Suppressor macrophage (primary cell): ENCODE results near the gene RNF152.
A peak's percentile ranks its signal among the peaks of the same experiment; 100 is the strongest.

ENCODE experiments used
- DNase-seq, 4 experiments: peaks; one replicate each; pipeline ENCODE4 v3.0.0-alpha.2; 2020 to 2022
- total RNA-seq, 17 experiments: gene quantifications; one replicate each; lab custom pipeline; 2026; ENCODE audit warnings: mixed read lengths in 6 of 17, inconsistent platforms in 3 of 17; lab: John Stamatoyannopoulos, UW

Gene RNF152, protein sequence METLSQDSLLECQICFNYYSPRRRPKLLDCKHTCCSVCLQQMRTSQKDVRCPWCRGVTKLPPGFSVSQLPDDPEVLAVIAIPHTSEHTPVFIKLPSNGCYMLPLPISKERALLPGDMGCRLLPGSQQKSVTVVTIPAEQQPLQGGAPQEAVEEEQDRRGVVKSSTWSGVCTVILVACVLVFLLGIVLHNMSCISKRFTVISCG
- total RNA-seq, result 0 to 3.5 (median 0.41) reads per million in 17 experiments

- DNase-seq, result peak in 3 of 4 experiments; percentile 3 to 26 (median 11)
Measured at GRCh38 chr18:61892683-61893308, at the start of gene RNF152. RNF152 (minus strand) TSS chr18:61893007; CDS start chr18:61816463, 76,544 bp downstream.

DNA sequence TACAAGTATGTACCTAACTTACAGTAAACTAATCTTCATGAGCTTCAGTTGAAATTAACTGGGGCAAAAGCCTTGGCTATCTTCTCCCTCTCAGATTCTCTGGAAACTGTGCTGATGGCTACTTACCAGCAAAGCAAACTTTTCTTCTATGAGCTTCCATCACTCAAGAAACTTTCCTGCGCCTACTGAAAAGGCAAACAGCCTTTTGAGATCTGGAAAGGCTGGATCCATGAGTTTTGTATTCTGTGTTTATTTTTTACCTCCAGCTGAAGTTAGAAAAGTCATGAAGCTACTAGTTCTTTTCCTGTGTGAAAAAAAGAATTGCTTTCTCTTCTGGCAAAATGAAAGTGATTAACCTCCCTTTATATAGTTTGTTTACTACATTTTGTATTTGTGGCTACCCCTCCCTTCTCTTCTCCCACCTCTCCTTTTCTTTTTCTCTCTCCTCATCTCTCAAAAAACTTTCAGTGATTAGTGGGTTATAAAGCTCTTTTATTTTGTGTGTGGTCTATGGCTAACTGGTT, 49.2 kb upstream of the RNF152 start:
- DNase-seq, result no peak

GRCh38 chr18:61939046-61939674, 46.4 kb upstream of the RNF152 start:
- DNase-seq, result no peak

- peak; percentile 42 to 69 (median 54) for DNase-seq
Measured at GRCh38 chr18:61935362-61935761, 42.6 kb upstream of the RNF152 start.

DNA sequence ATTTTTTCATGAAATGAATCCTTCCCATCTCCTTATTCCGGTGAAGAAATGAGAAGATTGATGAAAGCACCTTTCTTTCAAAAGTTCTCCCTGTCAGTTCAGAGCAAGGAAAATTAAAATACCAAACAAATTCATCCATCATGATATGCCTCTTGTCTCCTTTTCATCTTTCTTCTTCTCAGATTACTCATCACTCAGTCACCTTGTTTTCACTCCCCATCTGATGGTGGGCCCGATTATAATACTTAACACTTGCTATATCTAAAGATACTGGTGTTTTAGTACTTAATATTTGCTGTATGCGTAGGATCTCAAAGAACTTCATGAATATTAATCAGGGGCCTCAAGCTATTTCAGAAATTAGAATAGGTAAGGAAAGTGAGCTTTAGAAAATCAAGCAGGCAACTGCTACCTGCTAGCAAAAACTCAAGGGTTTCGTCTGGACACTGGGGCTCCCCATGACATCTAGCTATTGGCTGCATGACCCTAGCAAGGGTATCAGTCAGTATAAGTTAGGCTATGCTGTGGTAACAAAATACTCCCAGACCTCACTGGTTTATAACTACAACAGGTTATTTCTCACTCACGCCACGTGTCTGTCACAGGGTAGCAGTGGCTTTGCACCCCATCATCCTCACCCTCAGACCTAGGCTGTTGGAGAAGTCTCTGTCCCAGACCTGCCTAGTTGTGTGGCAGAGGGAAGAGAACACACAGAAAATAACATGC, 39.0 kb upstream of the RNF152 start:
- DNase-seq, result no peak

DNA sequence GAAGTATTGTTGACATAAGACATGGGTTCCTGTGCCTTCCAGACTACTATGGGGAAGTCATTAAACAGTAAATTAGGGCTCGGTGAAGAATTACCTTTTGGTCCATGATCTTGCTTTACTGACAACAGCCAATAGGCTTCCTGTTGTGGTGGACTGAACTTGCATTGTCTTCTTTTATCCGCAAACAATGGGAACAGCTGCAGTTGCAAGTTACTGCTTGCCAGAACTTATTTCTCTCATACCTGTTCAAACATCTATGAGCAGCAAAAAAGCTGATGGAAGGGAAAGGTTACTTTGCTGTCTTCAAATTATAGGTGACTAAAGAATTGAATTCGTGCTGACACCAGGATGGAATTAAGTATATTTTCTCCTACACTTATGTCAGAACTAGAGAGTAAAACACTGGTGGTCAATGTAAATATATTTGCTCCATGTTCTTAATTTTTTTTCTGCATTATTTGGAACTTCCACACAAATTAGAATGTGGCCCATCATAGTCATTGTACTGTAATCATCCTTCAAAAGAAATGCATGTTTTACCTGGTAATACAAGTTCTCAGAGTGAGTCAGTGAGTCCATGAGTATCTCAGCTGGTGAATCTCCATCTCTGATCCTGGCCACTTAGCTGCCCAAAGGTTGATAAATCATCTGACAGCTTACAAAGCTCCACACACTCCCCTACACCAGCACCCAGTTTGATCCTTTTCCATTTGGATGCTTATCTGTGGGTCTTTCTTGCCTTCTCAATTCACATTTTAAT, 37.3 kb upstream of the RNF152 start:
- no peak for DNase-seq

GRCh38 chr18:61926532-61926931, 33.7 kb upstream of the RNF152 start:
- DNase-seq, result no peak

DNA sequence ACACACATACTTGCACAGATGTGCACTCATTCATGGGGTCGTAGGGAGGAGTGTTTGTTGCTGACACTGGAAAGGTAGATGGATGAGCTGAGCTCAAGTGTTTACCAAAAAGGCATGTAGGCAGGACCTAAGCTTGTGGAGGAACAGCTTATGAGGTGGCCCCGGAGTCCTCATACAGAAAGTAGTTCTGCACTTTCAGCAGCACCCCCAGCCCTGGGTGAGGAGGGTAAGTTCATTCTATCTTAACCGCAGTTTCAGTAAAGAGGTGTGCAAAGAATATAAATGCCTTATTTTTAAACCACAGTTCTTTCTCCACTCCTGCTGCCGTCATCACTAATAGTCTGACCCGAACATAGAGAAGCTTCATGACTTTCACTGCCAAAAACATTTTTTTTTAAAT, 31.7 kb upstream of the RNF152 start:
- DNase-seq, result no peak

DNA sequence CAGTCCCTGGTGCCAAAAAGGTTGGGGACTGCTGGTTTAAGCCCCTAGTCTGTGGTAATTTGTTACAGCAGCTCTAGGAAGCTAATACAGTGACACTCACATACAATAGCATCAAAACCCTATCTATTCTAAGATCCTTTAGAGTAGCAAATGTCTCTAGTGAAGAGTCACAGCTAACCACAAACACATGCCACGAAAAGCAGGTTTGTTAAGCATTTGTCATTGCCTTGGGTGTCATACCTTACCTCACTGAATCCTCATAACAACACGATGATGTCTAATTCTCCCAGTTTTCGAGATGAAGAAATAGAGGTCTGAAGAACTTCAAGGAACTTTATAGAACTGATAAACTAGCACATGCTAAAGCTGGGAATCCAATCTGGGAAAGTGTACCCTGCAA, 29.6 kb upstream of the RNF152 start:
- no peak for DNase-seq

DNA sequence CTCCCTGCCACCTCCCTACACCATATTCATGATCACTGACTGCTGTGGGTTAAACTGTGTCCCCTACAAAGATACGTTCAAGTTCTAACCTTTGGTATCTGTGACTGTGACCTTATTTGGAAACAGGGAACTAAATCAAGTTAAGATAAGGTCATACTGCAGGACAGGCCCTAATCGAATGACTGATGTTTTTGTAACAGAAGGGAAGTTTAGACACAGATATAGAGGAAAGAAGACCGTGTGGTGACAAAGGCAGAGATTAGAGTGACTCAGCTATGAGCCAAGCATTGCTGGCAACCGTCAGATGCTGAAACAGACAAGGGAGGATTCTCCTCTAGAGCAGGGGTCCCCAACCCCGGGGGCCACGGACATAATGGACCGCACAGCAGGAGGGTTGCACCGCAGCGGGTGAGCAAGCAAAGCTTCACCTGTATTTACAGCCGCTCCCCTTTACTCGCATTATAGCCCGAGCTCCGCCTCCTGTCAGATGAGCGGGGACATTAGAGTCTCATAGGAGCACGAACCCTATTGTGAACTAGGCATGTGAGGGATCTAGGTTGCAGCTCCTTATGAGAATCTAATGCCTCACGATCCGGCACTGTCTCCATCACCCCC, 28.9 kb upstream of the RNF152 start:
- DNase-seq, result peak in 2 of 4 experiments; percentile 12 to 34

DNA sequence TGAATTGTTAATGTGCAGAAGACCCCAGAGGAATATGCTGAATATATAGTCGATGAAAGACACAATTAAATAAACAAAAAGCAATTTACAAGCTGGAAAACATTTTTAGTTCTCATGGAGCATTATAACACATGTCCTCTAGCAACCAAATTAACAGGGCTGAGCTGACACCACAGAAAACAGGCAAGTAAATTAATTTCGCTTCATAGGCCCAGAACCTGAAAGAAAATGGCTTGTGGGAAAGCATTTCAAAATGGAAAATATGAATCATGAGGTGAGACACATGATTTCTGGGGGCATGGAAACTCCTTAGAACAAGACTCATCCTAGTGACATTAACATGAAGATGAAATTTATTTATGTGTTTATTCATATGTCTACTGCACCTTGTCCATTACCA, 25.0 kb upstream of the RNF152 start:
- DNase-seq, result no peak

GRCh38 chr18:61912476-61912875, 19.7 kb upstream of the RNF152 start:
- no peak for DNase-seq

- no peak for DNase-seq
Measured at GRCh38 chr18:61910101-61910500, 17.3 kb upstream of the RNF152 start.

DNA sequence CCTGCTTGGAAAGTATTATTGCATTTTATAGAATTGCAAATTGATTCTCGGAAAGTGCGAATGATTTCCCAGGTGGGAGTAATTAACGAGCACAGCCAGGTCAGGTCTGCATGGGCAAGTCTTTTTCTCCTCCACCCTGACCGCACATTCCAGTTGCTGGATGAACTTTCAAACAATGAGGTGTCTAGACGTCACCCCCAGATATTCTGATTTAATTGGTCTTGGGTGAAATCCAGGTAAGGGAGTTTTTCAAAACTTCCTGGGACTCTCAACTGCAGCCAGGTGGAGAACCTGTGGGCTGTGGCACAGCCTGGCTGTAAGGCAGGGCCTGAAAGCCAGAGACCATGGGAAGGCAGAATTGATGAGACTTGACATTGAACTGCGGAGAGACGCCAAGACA, 15.9 kb upstream of the RNF152 start:
- no peak for DNase-seq

DNA sequence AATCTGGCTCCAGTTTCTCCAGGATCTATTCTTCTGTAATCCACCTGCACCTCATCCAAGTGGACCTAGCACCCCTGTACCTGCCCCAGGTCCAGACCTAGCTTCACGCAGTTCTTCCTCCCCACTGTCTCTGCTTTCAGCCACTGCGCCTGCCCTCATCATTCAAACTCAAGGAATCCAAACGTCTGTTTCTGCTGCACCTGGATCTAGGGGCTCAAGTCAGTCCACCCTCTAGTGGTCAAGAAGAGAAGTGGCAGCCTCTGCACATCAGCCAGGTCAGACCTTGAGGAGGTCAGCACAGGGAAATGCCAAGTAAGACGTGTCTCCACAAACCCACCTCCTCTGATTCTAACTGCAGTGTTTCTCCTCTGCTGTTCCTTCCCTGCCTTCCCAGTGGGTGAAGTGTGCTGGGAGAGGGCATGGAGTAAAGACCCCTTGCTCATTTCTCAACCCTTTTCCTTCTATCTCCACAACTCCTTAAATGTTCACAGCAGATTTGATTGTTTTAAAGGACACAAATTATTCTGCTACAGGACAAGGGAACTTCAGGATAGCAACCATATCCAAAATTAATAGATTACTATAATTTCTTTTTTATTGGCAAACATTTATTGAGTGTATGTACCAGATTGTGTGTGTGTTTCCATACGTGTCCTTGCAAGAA, 8.6 kb upstream of the RNF152 start:
- peak; percentile 52 to 77 (median 70) for DNase-seq

DNA sequence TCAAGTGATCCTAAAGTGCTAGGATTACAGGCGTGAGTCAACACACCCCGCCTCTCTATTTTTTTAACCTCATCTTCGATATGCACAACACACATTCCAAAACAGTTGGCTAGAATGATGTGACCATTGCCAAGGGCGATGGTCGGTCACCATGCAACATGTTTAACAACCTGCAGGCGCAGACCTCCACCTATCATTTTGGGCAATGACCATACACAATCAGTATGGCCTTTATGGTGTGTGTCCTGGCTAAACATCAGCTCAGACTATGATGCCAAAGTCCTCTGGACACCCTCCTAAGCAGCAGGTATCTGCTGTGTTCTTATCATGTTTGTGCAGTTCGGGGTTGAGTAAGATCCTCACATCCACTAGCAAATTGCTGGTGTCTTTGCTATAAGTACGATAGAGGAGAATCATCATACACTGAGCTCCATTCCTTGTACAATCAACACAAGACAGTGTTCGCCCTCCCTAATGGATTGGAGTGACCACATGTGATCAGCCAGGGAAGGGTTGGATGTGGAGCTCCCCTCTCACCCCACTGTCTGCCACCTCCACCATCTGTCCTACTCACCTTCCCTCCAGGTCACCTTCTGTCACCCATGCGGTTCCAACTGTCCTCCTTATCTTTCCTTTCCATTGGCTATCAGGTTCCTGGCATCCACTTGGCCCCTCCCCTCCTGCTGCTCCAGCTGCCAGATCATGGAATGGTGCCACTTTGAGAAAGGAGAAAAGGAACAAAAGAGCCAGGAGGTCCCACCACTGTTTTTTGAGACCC, 7.9 kb upstream of the RNF152 start:
- DNase-seq, result no peak

- DNase-seq, result no peak
Measured at GRCh38 chr18:61898640-61899101, 5.9 kb upstream of the RNF152 start.

GRCh38 chr18:61896757-61897156, 4.0 kb upstream of the RNF152 start:
- DNase-seq, result no peak

GRCh38 chr18:61896118-61896517, 3.3 kb upstream of the RNF152 start:
- DNase-seq, result no peak
